Neutrophil (primary cell): ENCODE measurements around the gene PIKFYVE.
"Not testable (repeated sequence)": the region's sequence is repeated elsewhere in the genome, so short reads cannot be mapped to it uniquely, and the experiment has no call there.

Source experiments
- H3K27ac ChIP-seq: fragments of 200-600 bp; sonication (generic); 2 replicates; pipeline ENCODE4 v1.5.1; 2016; ENCODE audit warnings: mild to moderate bottlenecking, moderate library complexity
- H3K27me3 ChIP-seq: fragments of 200-600 bp; sonication (generic); 2 replicates; pipeline ENCODE4 v1.6.0; 2016; ENCODE audit warnings: mild to moderate bottlenecking
- H3K36me3 ChIP-seq: fragments of 200-600 bp; sonication (generic); 2 replicates; pipeline ENCODE4 v1.5.1; 2017
- H3K4me1 ChIP-seq, 2 experiments: fragments of 200-600 bp in 1 of 2; sonication (generic) in 1 of 2; 1 replicate in 1 of 2; 2 replicates in 1 of 2; pipeline versions ENCODE4 v1.5.1 to v1.6.1; 2013 to 2016; ENCODE audit warnings: low read depth in 1 of 2, low read length in 1 of 2, mild to moderate bottlenecking in 1 of 2, moderate library complexity in 1 of 2; ENCODE audit not compliant: control insufficient read depth in 1 of 2, insufficient read depth in 1 of 2
- H3K4me3 ChIP-seq, 2 experiments: fragments of 200-600 bp in 1 of 2; sonication (generic) in 1 of 2; 1 replicate in 1 of 2; 2 replicates in 1 of 2; pipeline ENCODE4 v1.5.1; 2013 to 2016; ENCODE audit warnings: low read depth in 1 of 2, low read length in 1 of 2, mild to moderate bottlenecking in 1 of 2, moderate library complexity in 1 of 2
- H3K9me3 ChIP-seq: fragments of 200-600 bp; sonication (generic); 2 replicates; pipeline ENCODE4 v1.5.1; 2016
- CTCF ChIP-seq: fragments of 200-600 bp; sonication (generic); IDR thresholded peaks from 2 replicates; pipeline ENCODE4 v1.5.1; 2016; ENCODE audit warnings: antibody characterized with exemption

The PIKFYVE gene

GRCh38 chr2:208392300-208392699 is 126.2 kb downstream of the PIKFYVE start:
- no peak overlapping the region for H3K27ac ChIP-seq
- no peaks in the 10 kb centered on the region for H3K36me3 ChIP-seq
- H3K4me1 ChIP-seq = peaks cover 0 to 2% of the 10 kb centered on the region in 2 experiments
- H3K4me3 ChIP-seq = no peak overlapping the region
- H3K27me3 ChIP-seq = no peaks in the 10 kb centered on the region
- no peak for TF ChIP-seq CTCF
- H3K9me3 ChIP-seq = peaks cover 6% of the 10 kb centered on the region

GRCh38 chr2:208396796-208397195 is 130.7 kb downstream of the PIKFYVE start:
- not testable (repeated sequence) for H3K27me3 ChIP-seq, H3K36me3 ChIP-seq

GRCh38 chr2:208399201-208399600 is 133.1 kb downstream of the PIKFYVE start:
- H3K36me3 ChIP-seq = no peaks in the 10 kb centered on the region
- no peak overlapping the region for H3K4me3 ChIP-seq
- H3K9me3 ChIP-seq = no peaks in the 10 kb centered on the region
- peaks cover 0 to 2% of the 10 kb centered on the region in 2 experiments for H3K4me1 ChIP-seq
- H3K27me3 ChIP-seq = peaks cover 29% of the 10 kb centered on the region
- H3K27ac ChIP-seq = no peak overlapping the region
- no peak for TF ChIP-seq CTCF

More at GRCh38 chr2:208396796-208397195, 130.7 kb downstream of the PIKFYVE start:
- H3K9me3 ChIP-seq, H3K27ac ChIP-seq, H3K4me1 ChIP-seq, H3K4me3 ChIP-seq: not testable (repeated sequence)

- H3K4me3 ChIP-seq = no peak within 1 kb of the TSS
- H3K4me1 ChIP-seq = peaks cover 0 to 10% of the 10 kb centered on the region in 2 experiments
- H3K9me3 ChIP-seq = no peaks in the 10 kb centered on the region
- TF ChIP-seq CTCF = no peak
- peaks cover 88% of the 10 kb centered on the region for H3K27me3 ChIP-seq
- H3K36me3 ChIP-seq = no peaks in the 10 kb centered on the region
- no peak within 1 kb of the TSS for H3K27ac ChIP-seq
Observed at GRCh38 chr2:208406474-208407451, 140.7 kb downstream of the PIKFYVE start, which contains the start of gene PTH2R. TSS of gene PTH2R (plus strand) at chr2:208406792. CDS start at chr2:208407044, 252 bp downstream.

- no peaks in the 10 kb centered on the region for H3K9me3 ChIP-seq
- peaks cover 87% of the 10 kb centered on the region for H3K27me3 ChIP-seq
- H3K4me3 ChIP-seq = no peak overlapping the region
- peaks cover 0 to 10% of the 10 kb centered on the region in 2 experiments for H3K4me1 ChIP-seq
- no peak overlapping the region for H3K27ac ChIP-seq
- no peaks in the 10 kb centered on the region for H3K36me3 ChIP-seq
- no peak for TF ChIP-seq CTCF
Observed at GRCh38 chr2:208407667-208408066, 141.6 kb downstream of the PIKFYVE start.
